Thyroid gland (tissue), 4 donors: Measurements from ENCODE around the gene ACBD6. TPM values are rescaled to one million over a fixed set of nuclear protein-coding genes. Genes with fewer than 3 reads are reported as not detected.

Source experiments
- DNase-seq, 2 donors: peaks; one replicate each; pipeline ENCODE4 v3.0.0-alpha.2; 2019
- H3K27ac ChIP-seq, 3 donors: fragments of 200-600 bp; sonication (generic); 1 replicate in 2 of 3; 2 replicates in 1 of 3; pipeline ENCODE4 v1.5.1; 2016 to 2019; ENCODE audit warnings: mild to moderate bottlenecking in 1 of 3, moderate library complexity in 1 of 3
- H3K27me3 ChIP-seq: fragments of 200-600 bp; sonication (generic); one replicate; pipeline ENCODE4 v1.5.1; 2019
- H3K36me3 ChIP-seq, 2 donors: fragments of 200-600 bp; sonication (generic); one replicate each; pipeline ENCODE4 v1.5.1; 2016 to 2019
- H3K4me1 ChIP-seq, 2 donors: fragments of 200-600 bp; sonication (generic); one replicate each; pipeline ENCODE4 v1.5.1; 2017 to 2019
- H3K4me3 ChIP-seq, 3 donors: fragments of 200-600 bp; sonication (generic); replicated peaks in 1 of 3; 1 replicate in 2 of 3; 2 replicates in 1 of 3; pipeline ENCODE4 v1.5.1; 2016; ENCODE audit warnings: mild to moderate bottlenecking in 1 of 3
- H3K9me3 ChIP-seq: fragments of 200-600 bp; sonication (generic); one replicate; pipeline ENCODE4 v1.5.1; 2017
- CTCF ChIP-seq, 6 experiments: fragments of 200-600 bp in 3 of 6; fragments of 450-650 bp in 3 of 6; sonication (generic) in 3 of 6; IDR thresholded peaks; one replicate each; pipeline ENCODE4 v1.5.1; 2016 to 2019; ENCODE audit warnings: antibody characterized with exemption in 6 of 6, mild to moderate bottlenecking in 2 of 6, inconsistent platforms in 1 of 6, moderate library complexity in 1 of 6
- POLR2A ChIP-seq, 2 donors: fragments of 450-650 bp; IDR thresholded peaks; one replicate each; pipeline ENCODE4 v1.6.1; 2017; ENCODE audit warnings: antibody characterized with exemption in 2 of 2, mild to moderate bottlenecking in 2 of 2, moderate library complexity in 1 of 2
- WGBS, 2 donors: methylation state at CpG; one replicate each; pipeline ENCODE4 v1.1.5; 2017; 5-methylcytosine and 5-hydroxymethylcytosine counted together
- intact Hi-C: fragments of 100-400 bp; cut with DNase I; formaldehyde crosslinking; loops from one replicate; pipeline ENCODE4 v1.15.1; 2023
- total RNA-seq, 4 donors: library from RNA; depleted of rRNA; stranded (reverse); fragments of >200 nt; gene quantifications; one replicate each; pipeline ENCODE4 v1.2.3, GENCODE V29; 2016

Gene ACBD6
- total RNA-seq, 4 donors from 2014 or later: 52.6 to 66.5 (median 57.2) TPM

GRCh38 chr1:180380259-180381183 is 121.9 kb downstream of the ACBD6 start:
- 95 to 99% methylated on average over 3 of the region's 3 CpGs for WGBS, 2 donors
- DNase-seq: no peak
- Histone ChIP-seq H3K4me1 (no peaks in the 10 kb centered on the region), H3K27me3 (no peaks in the 10 kb centered on the region), H3K27ac (no peak overlapping the region), H3K36me3 (no peaks in the 10 kb centered on the region), H3K4me3 (no peak overlapping the region), H3K9me3 (no peaks in the 10 kb centered on the region)
- intact Hi-C loops: no loop called here
- TF ChIP-seq CTCF (IDR thresholded peaks at IDR 0.05) (no peak), POLR2A (IDR thresholded peaks at IDR 0.05) (no peak)

GRCh38 chr1:180376800-180377199 is 125.6 kb downstream of the ACBD6 start:
- no peak for TF ChIP-seq POLR2A (IDR thresholded peaks at IDR 0.05)
- TF ChIP-seq CTCF (IDR thresholded peaks at IDR 0.05): no peak
- intact Hi-C loops: no loop called here
- no peak for DNase-seq
- WGBS, 2 donors: 97 to 98% methylated on average over 3 of the region's 3 CpGs
- Histone ChIP-seq H3K27me3 (no peaks in the 10 kb centered on the region), H3K27ac (no peak overlapping the region), H3K9me3 (no peaks in the 10 kb centered on the region), H3K4me1 (no peaks in the 10 kb centered on the region), H3K4me3 (no peak overlapping the region), H3K36me3 (no peaks in the 10 kb centered on the region)

GRCh38 chr1:180376253-180376652 is 126.1 kb downstream of the ACBD6 start:
- intact Hi-C loops: no loop called here
- Histone ChIP-seq H3K4me3 (no peak overlapping the region), H3K4me1 (no peaks in the 10 kb centered on the region), H3K27ac (no peak overlapping the region), H3K36me3 (no peaks in the 10 kb centered on the region), H3K9me3 (no peaks in the 10 kb centered on the region), H3K27me3 (no peaks in the 10 kb centered on the region)
- WGBS, 2 donors: 93 to 100% methylated on average over 1 of the region's 1 CpG
- no peak for DNase-seq
- no peak for TF ChIP-seq POLR2A (IDR thresholded peaks at IDR 0.05)
- TF ChIP-seq CTCF (IDR thresholded peaks at IDR 0.05): no peak

- Histone ChIP-seq H3K36me3 (no peaks in the 10 kb centered on the region), H3K27ac (no peak overlapping the region), H3K9me3 (no peaks in the 10 kb centered on the region), H3K4me3 (no peak overlapping the region), H3K27me3 (no peaks in the 10 kb centered on the region), H3K4me1 (no peaks in the 10 kb centered on the region)
- 98 to 100% methylated on average over 4 of the region's 4 CpGs for WGBS, 2 donors
- TF ChIP-seq CTCF (IDR thresholded peaks at IDR 0.05): no peak
- no peak for TF ChIP-seq POLR2A (IDR thresholded peaks at IDR 0.05)
- DNase-seq: no peak
- intact Hi-C loops: no loop called here
Observed at GRCh38 chr1:180372728-180373127, 129.6 kb downstream of the ACBD6 start.

DNA sequence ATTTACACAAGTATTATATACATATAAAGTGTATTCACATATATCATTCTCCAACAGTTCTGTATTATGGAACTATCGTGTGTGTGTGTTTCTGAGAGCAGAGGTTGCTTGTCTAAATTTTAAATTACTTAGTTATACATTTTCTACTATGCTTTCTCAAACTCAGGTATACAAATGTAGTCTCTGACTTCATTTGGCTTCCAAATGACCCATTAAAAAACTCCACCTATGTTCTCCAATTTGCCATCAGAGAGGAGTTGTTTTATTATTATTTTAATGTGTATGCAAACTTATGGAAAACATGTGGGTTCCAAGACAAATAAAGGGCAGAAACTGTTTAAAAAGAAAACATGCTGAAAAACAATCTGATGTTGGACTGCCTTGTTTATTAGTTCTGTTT is 131.8 kb downstream of the ACBD6 start:
- Histone ChIP-seq H3K27me3 (no peaks in the 10 kb centered on the region), H3K4me1 (no peaks in the 10 kb centered on the region), H3K27ac (no peak overlapping the region), H3K4me3 (no peak overlapping the region), H3K9me3 (no peaks in the 10 kb centered on the region), H3K36me3 (no peaks in the 10 kb centered on the region)
- no peak for TF ChIP-seq CTCF (IDR thresholded peaks at IDR 0.05)
- TF ChIP-seq POLR2A (IDR thresholded peaks at IDR 0.05): no peak
- WGBS, 2 donors: 94 to 97% methylated on average over 1 of the region's 1 CpG
- intact Hi-C loops: no loop called here
- DNase-seq: no peak
